CD4-positive, alpha-beta memory T cell (primary cell): Measurements from ENCODE around the gene ITGB4. TPM values are rescaled to one million over a fixed set of nuclear protein-coding genes. Genes with fewer than 3 reads are reported as not detected.

Source experiments
- CTCF ChIA-PET: fragments of 350-600 bp; sonication (Branson Sonifier 250); formaldehyde crosslinking; loops from one replicate; lab custom pipeline; 2021; ENCODE audit warnings: inconsistent platforms; ENCODE audit not compliant: partially characterized antibody; lab: Charles Lee
- POLR2A ChIA-PET: fragments of 350-600 bp; sonication (Branson Sonifier 250); formaldehyde crosslinking; loops from one replicate; lab custom pipeline; 2021; ENCODE audit not compliant: partially characterized antibody; lab: Charles Lee
- DNase-seq, 5 donors: peaks; one replicate each; pipeline versions ENCODE4 v3.0.0 to v3.0.0-alpha.2; 2020 to 2022; ENCODE audit warnings: mixed read lengths in 1 of 5
- H3K27ac ChIP-seq: one replicate; pipeline ENCODE4 v1.7.0; 2013; ENCODE audit warnings: low read depth, low read length
- H3K27me3 ChIP-seq: 2 replicates; pipeline ENCODE4 v1.7.0; 2013; ENCODE audit warnings: mild to moderate bottlenecking, low read length, moderate library complexity; ENCODE audit not compliant: insufficient read depth
- H3K36me3 ChIP-seq: 2 replicates; pipeline ENCODE4 v1.7.0; 2013; ENCODE audit warnings: mild to moderate bottlenecking, low read length, moderate library complexity; ENCODE audit not compliant: insufficient read depth
- H3K4me1 ChIP-seq: 2 replicates; pipeline ENCODE4 v1.7.0; 2013; ENCODE audit warnings: mild to moderate bottlenecking, low read length, moderate library complexity; ENCODE audit not compliant: insufficient read depth
- H3K4me3 ChIP-seq, 2 donors: one replicate each; pipeline ENCODE4 v1.7.0; 2013; ENCODE audit warnings: low read length in 2 of 2, mild to moderate bottlenecking in 1 of 2
- H3K9me3 ChIP-seq, 2 donors: one replicate each; pipeline ENCODE4 v1.7.0; 2013; ENCODE audit warnings: low read length in 2 of 2, control low read depth in 1 of 2; ENCODE audit not compliant: control insufficient read depth in 1 of 2
- H3K27ac Mint-ChIP-seq, 7 donors: one replicate each; pipeline ENCODE4 v1.8.0; 2020 to 2021; ENCODE audit warnings: mixed read lengths in 7 of 7, mild to moderate bottlenecking in 6 of 7, inconsistent platforms in 3 of 7, moderate library complexity in 3 of 7
- H3K27me3 Mint-ChIP-seq, 2 donors: one replicate each; pipeline ENCODE4 v1.8.0; 2020 to 2021; ENCODE audit warnings: mixed read lengths in 2 of 2
- H3K36me3 Mint-ChIP-seq, 2 donors: one replicate each; pipeline ENCODE4 v1.8.0; 2020 to 2021; ENCODE audit warnings: mixed read lengths in 2 of 2, inconsistent platforms in 1 of 2, mild to moderate bottlenecking in 1 of 2
- H3K4me1 Mint-ChIP-seq, 4 donors: one replicate each; pipeline ENCODE4 v1.8.0; 2020 to 2021; ENCODE audit warnings: mixed read lengths in 4 of 4, mild to moderate bottlenecking in 1 of 4
- H3K4me3 Mint-ChIP-seq, 8 donors: one replicate each; pipeline ENCODE4 v1.8.0; 2020 to 2021; ENCODE audit warnings: mixed read lengths in 8 of 8, mild to moderate bottlenecking in 7 of 8, moderate library complexity in 6 of 8, inconsistent platforms in 3 of 8
- H3K9me3 Mint-ChIP-seq, 8 donors: one replicate each; pipeline ENCODE4 v1.8.0; 2020 to 2021; ENCODE audit warnings: mixed read lengths in 8 of 8, mild to moderate bottlenecking in 5 of 8, inconsistent platforms in 3 of 8, moderate library complexity in 1 of 8
- intact Hi-C: fragments of 100-400 bp; cut with micrococcal nuclease; formaldehyde crosslinking; loops from one replicate; pipeline ENCODE4 v1.15.1; 2023
- polyA plus RNA-seq, 2 donors: library from polyadenylated mRNA; unstranded; fragments of 300-500 nt; fragmentation: Illumina TruSeq; gene quantifications; one replicate each; pipeline ENCODE4 v1.2.3, GENCODE V29; 2021
- total RNA-seq, 2 experiments: library from RNA; stranded (reverse); gene quantifications; one replicate each; pipeline ENCODE4 v1.2.3, GENCODE V29; 2021

ITGB4 gene
- total and polyA plus RNA-seq, 4 experiments from 2014 or later, result 0.25 to 1.2 (median 0.79) TPM

GRCh38 chr17:75731086-75731715 is 9.9 kb downstream of the ITGB4 start:
- DNase-seq, result no peak

GRCh38 chr17:75731716-75732498 is 10.6 kb downstream of the ITGB4 start:
- H3K9me3 ChIP-seq, result no peaks in the 10 kb centered on the region
- DNase-seq, result no peak
- no peaks in the 10 kb centered on the region for H3K27me3 ChIP-seq
- ChIA-PET POLR2A (no interaction called here), CTCF (interaction anchor here (1.3 kb wide), 2 partner anchors 17 to 20 kb away, joined by 3 to 4 read pairs; no protein-coding TSS in a partner anchor)
- Mint-ChIP-seq H3K27me3 (no peaks in the 10 kb centered on the region), H3K4me3 (no peak overlapping the region), H3K9me3 (no peaks in the 10 kb centered on the region), H3K36me3 (no peaks in the 10 kb centered on the region), H3K27ac (no peak overlapping the region), H3K4me1 (peaks cover 2 to 7% (median 4%) of the 10 kb centered on the region in 4 donors)
- H3K27ac ChIP-seq, result no peak overlapping the region
- H3K4me1 ChIP-seq, result no peaks in the 10 kb centered on the region
- H3K36me3 ChIP-seq, result no peaks in the 10 kb centered on the region
- intact Hi-C loops, result no loop called here
- no peak overlapping the region for H3K4me3 ChIP-seq

More at GRCh38 chr17:75731086-75731715, 9.9 kb downstream of the ITGB4 start:
- Histone ChIP-seq H3K4me1 (no peaks in the 10 kb centered on the region), H3K9me3 (no peaks in the 10 kb centered on the region), H3K27ac (no peak overlapping the region), H3K36me3 (no peaks in the 10 kb centered on the region), H3K4me3 (no peak overlapping the region), H3K27me3 (no peaks in the 10 kb centered on the region)
- H3K4me1 Mint-ChIP-seq, result peaks cover 2 to 7% (median 4%) of the 10 kb centered on the region in 4 donors
- no peaks in the 10 kb centered on the region for H3K9me3 Mint-ChIP-seq
- no peaks in the 10 kb centered on the region for H3K36me3 Mint-ChIP-seq
- ChIA-PET POLR2A (no interaction called here), CTCF (no interaction called here)
- intact Hi-C loops, result no loop called here
- no peak overlapping the region for H3K4me3 Mint-ChIP-seq
- no peak overlapping the region for H3K27ac Mint-ChIP-seq
- H3K27me3 Mint-ChIP-seq, result no peaks in the 10 kb centered on the region

- H3K36me3 ChIP-seq, result no peaks in the 10 kb centered on the region
- H3K27ac Mint-ChIP-seq, result no peak overlapping the region
- H3K9me3 ChIP-seq, result no peaks in the 10 kb centered on the region
- H3K27me3 Mint-ChIP-seq, result no peaks in the 10 kb centered on the region
- no peaks in the 10 kb centered on the region for H3K36me3 Mint-ChIP-seq
- H3K4me1 Mint-ChIP-seq, result peaks cover 2 to 7% (median 4%) of the 10 kb centered on the region in 4 donors
- intact Hi-C loops, result no loop called here
- no peaks in the 10 kb centered on the region for H3K9me3 Mint-ChIP-seq
- H3K4me1 ChIP-seq, result no peaks in the 10 kb centered on the region
- H3K27ac ChIP-seq, result no peak overlapping the region
- ChIA-PET POLR2A (no interaction called here), CTCF (interaction anchor here (1.3 kb wide), 1 partner anchor 16 kb away, joined by 4 read pairs; no protein-coding TSS in a partner anchor)
- no peak overlapping the region for H3K4me3 Mint-ChIP-seq
- no peaks in the 10 kb centered on the region for H3K27me3 ChIP-seq
- no peak for DNase-seq
- H3K4me3 ChIP-seq, result no peak overlapping the region
These were observed 12.2 kb downstream of the ITGB4 start for GRCh38 chr17:75733471-75733870.

- intact Hi-C loops, result no loop called here
- peaks cover 2 to 7% (median 4%) of the 10 kb centered on the region in 4 donors for H3K4me1 Mint-ChIP-seq
- peak overlapping the region in 5 of 7 donors; percentile 56 to 93 (median 88) for H3K27ac Mint-ChIP-seq
- ChIA-PET POLR2A (no interaction called here), CTCF (no interaction called here)
- no peaks in the 10 kb centered on the region for H3K27me3 ChIP-seq
- H3K27ac ChIP-seq, result no peak overlapping the region
- no peaks in the 10 kb centered on the region for H3K27me3 Mint-ChIP-seq
- peak overlapping the region in 6 of 8 donors; percentile 34 to 62 (median 46) for H3K4me3 Mint-ChIP-seq
- no peaks in the 10 kb centered on the region for H3K4me1 ChIP-seq
- no peaks in the 10 kb centered on the region for H3K36me3 ChIP-seq
- H3K36me3 Mint-ChIP-seq, result no peaks in the 10 kb centered on the region
- no peaks in the 10 kb centered on the region for H3K9me3 Mint-ChIP-seq
- no peaks in the 10 kb centered on the region for H3K9me3 ChIP-seq
- no peak for DNase-seq
- H3K4me3 ChIP-seq, result no peak overlapping the region
These were observed 13.5 kb downstream of the ITGB4 start for GRCh38 chr17:75734674-75735294.

- Histone ChIP-seq H3K4me3 (no peak overlapping the region), H3K27ac (no peak overlapping the region), H3K4me1 (no peaks in the 10 kb centered on the region), H3K27me3 (no peaks in the 10 kb centered on the region), H3K9me3 (no peaks in the 10 kb centered on the region), H3K36me3 (no peaks in the 10 kb centered on the region)
- DNase-seq, result no peak
- no peak overlapping the region for H3K4me3 Mint-ChIP-seq
- H3K27me3 Mint-ChIP-seq, result no peaks in the 10 kb centered on the region
- intact Hi-C loops, result no loop called here
- H3K4me1 Mint-ChIP-seq, result peaks cover 2 to 7% (median 4%) of the 10 kb centered on the region in 4 donors
- POLR2A ChIA-PET, result no interaction called here
- CTCF ChIA-PET, result interaction anchor here (0.6 kb wide), 1 partner anchor 10 kb away, joined by 3 read pairs; no protein-coding TSS in a partner anchor
- no peaks in the 10 kb centered on the region for H3K36me3 Mint-ChIP-seq
- H3K27ac Mint-ChIP-seq, result no peak overlapping the region
- no peaks in the 10 kb centered on the region for H3K9me3 Mint-ChIP-seq
These were observed 15.0 kb downstream of the ITGB4 start for GRCh38 chr17:75736173-75736835.

- no peak overlapping the region for H3K27ac Mint-ChIP-seq
- H3K9me3 ChIP-seq, result no peaks in the 10 kb centered on the region
- POLR2A ChIA-PET, result no interaction called here
- CTCF ChIA-PET, result interaction anchor here (1.0 to 2.1 kb wide), 3 partner anchors 11 to 104 kb away, joined by 4 to 13 read pairs (median 10); partner anchors contain the start of gene SMIM5
- H3K4me3 Mint-ChIP-seq, result no peak overlapping the region
- no peak overlapping the region for H3K4me3 ChIP-seq
- H3K27me3 Mint-ChIP-seq, result no peaks in the 10 kb centered on the region
- intact Hi-C loops, result no loop called here
- H3K27me3 ChIP-seq, result no peaks in the 10 kb centered on the region
- H3K9me3 Mint-ChIP-seq, result no peaks in the 10 kb centered on the region
- no peak overlapping the region for H3K27ac ChIP-seq
- no peak for DNase-seq
- H3K4me1 Mint-ChIP-seq, result peaks cover 2 to 7% (median 4%) of the 10 kb centered on the region in 4 donors
- no peaks in the 10 kb centered on the region for H3K4me1 ChIP-seq
- H3K36me3 ChIP-seq, result no peaks in the 10 kb centered on the region
- H3K36me3 Mint-ChIP-seq, result no peaks in the 10 kb centered on the region
These were observed 16.1 kb downstream of the ITGB4 start for GRCh38 chr17:75737133-75737962.
